GM18507 (cell line): ENCODE results near the gene PTPRE.

Source experiments
- DNase-seq: peaks from one replicate; pipeline ENCODE4 v3.0.0; 2011; ENCODE audit warnings: low read depth; ENCODE audit not compliant: insufficient read length; ENCODE audit errors: extremely low spot score
- FAIRE-seq: peaks from 2 replicates; lab custom pipeline; 2011; peaks lifted over from hg19 to GRCh38; lab: Jason Lieb, UNC

The PTPRE gene

GRCh38 chr10:127921075-127921752 lies 14.3 kb downstream of the PTPRE start:
- FAIRE-seq (no peak), DNase-seq (no peak)

GRCh38 chr10:127921753-127922145 lies 14.8 kb downstream of the PTPRE start:
- no peak for FAIRE-seq
- DNase-seq, result no peak

- FAIRE-seq (no peak), DNase-seq (no peak)
Measured at GRCh38 chr10:127922206-127922605, 15.3 kb downstream of the PTPRE start.

GRCh38 chr10:127922675-127923366 lies 15.9 kb downstream of the PTPRE start:
- DNase-seq (no peak), FAIRE-seq (no peak)

GRCh38 chr10:127923646-127924045 lies 16.7 kb downstream of the PTPRE start:
- no peak for DNase-seq

GRCh38 chr10:127925471-127926207 lies 18.7 kb downstream of the PTPRE start:
- DNase-seq, result no peak
- no peak for FAIRE-seq

More at GRCh38 chr10:127923646-127924045, 16.7 kb downstream of the PTPRE start:
- no peak for FAIRE-seq

GRCh38 chr10:127926455-127926854 lies 19.6 kb downstream of the PTPRE start:
- no peak for FAIRE-seq
- DNase-seq, result no peak

- DNase-seq (no peak), FAIRE-seq (no peak)
Measured at GRCh38 chr10:127928021-127928806, 21.3 kb downstream of the PTPRE start.

- no peak for DNase-seq
- no peak for FAIRE-seq
Measured at GRCh38 chr10:127932521-127933270, 25.8 kb downstream of the PTPRE start.

GRCh38 chr10:127933271-127933670 lies 26.4 kb downstream of the PTPRE start:
- FAIRE-seq (no peak), DNase-seq (no peak)

GRCh38 chr10:127934383-127934782 lies 27.5 kb downstream of the PTPRE start:
- FAIRE-seq, result no peak
- DNase-seq, result no peak

- FAIRE-seq, result no peak
- DNase-seq, result no peak
Measured at GRCh38 chr10:127935071-127935561, 28.2 kb downstream of the PTPRE start.

- DNase-seq (no peak), FAIRE-seq (no peak)
Measured at GRCh38 chr10:127937069-127937468, 30.2 kb downstream of the PTPRE start.

- DNase-seq (no peak), FAIRE-seq (no peak)
Measured at GRCh38 chr10:127937915-127938463, 31.1 kb downstream of the PTPRE start.

- DNase-seq (no peak), FAIRE-seq (no peak)
Measured at GRCh38 chr10:127939786-127940330, 33.0 kb downstream of the PTPRE start.

- DNase-seq, result no peak
- FAIRE-seq, result no peak
Measured at GRCh38 chr10:127940866-127941640, 34.1 kb downstream of the PTPRE start.

GRCh38 chr10:127942811-127943210 lies 35.9 kb downstream of the PTPRE start:
- FAIRE-seq (no peak), DNase-seq (no peak)
